HG03045 (cell line): ENCODE data around the gene SPTLC3.

Experiments used
- ATAC-seq: cut with Tn5 transposase; IDR thresholded peaks from one replicate; pipeline ENCODE4 v1.9.1; 2021; ENCODE audit warnings: mild to moderate bottlenecking, moderate library complexity; ENCODE audit not compliant: unreplicated experiment

The SPTLC3 gene

DNA sequence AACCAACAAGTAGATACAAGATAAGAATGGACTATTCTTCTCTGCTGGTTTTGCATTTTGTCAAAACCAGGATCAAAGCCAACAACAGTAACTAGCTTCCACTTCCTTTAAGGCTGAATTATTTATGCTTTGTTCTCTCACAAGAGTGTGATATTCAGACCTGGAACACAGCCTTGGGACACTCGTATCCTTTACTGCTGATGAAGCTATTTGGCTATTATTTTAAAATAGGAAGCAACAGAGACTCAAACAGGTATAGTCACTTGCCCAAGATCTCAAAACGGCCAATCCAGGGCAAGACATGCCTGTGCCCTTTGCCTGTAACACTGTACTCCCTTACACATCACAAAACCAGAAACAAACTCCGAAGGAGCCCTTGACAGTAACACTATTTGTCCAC is 19.9 kb downstream of the SPTLC3 start:
- no peak for ATAC-seq

DNA sequence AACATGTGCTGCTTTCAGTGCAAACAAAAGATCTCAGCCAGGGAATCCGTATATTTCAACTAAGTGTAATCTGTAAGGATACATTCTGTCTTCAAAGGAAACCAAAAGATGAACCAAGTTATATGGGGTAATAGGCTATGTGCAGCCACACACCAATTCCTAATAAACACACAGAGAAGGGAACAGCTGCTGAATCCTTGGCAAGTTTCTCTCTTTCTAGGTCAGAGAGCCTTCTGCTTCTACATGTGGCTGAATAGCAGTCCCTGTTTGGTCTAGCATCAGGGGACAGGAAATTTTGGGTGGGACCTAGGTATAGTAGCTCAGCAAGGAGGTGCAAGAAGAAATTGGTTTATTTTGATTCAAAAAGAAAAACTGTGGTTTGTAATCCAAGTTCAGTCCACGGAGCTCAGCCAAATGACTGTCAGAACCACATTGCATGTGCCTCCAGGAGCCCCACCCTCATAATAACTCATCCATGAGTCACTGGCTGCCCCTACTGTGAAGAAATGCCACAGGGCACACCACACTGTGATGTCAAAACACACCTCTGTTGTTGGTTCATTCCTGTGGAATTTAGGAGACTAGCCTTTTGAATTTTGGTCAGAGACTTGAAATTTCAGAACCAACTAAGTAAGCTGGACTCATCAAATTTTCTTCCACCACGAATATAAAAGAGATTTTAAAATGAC is 21.1 kb downstream of the SPTLC3 start:
- ATAC-seq = no peak

- ATAC-seq = no peak
These were observed 23.0 kb downstream of the SPTLC3 start for GRCh38 chr20:13031751-13032150.

DNA sequence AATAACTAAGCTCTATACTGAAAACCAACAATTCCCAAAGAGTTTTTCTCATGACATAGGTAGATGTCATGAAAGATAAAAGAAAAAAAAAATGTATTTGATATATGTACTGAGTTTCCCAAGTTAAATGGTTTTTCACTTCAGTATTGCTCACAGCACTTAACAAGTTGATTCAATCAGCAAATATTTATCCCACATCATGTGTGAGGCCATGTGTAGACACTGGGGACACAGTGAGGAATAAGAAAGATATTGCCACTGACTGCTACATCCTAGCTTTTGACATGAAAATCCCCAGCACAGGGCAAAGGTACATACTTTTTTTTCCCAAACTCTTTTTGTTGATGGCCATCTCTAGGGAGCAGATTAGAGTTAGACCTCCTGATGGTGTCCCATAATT is 25.3 kb downstream of the SPTLC3 start:
- no peak for ATAC-seq

GRCh38 chr20:13034936-13035335 is 26.2 kb downstream of the SPTLC3 start:
- no peak for ATAC-seq

DNA sequence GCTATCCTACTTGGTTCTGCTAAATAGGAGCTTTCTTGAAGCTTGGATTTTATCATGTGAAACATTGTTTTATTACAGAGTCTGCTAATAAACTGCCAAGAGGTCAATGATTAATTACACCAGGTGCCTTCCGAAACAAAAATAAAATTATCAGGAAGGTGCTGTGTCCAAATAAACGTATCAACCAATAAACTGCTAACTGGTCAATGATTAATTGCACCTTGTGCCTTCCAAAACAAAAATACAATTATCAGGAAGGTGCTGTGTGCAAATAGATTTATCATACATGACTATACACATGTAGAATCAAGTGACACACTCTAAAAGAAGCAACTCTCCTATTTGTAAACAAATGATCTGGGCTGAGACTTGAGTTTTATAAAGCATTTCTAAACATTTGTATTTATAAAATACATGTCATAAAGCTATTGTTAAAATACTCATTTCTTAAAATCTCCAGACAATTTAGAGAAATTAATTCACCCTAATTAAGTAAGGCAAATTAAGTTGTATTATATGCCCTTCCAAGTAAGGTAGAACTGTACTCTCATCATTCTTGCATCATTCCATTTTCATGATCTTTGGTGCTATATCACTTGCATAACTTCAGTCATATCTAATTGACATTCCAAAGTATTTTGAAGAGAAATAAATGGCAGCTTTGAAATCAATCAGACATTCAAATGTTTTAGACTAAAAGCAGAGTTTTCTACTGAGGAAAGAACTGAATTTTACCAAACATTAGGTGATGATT is 26.8 kb downstream of the SPTLC3 start:
- no peak for ATAC-seq

- no peak for ATAC-seq
These were observed 29.0 kb downstream of the SPTLC3 start for GRCh38 chr20:13037727-13038126.

DNA sequence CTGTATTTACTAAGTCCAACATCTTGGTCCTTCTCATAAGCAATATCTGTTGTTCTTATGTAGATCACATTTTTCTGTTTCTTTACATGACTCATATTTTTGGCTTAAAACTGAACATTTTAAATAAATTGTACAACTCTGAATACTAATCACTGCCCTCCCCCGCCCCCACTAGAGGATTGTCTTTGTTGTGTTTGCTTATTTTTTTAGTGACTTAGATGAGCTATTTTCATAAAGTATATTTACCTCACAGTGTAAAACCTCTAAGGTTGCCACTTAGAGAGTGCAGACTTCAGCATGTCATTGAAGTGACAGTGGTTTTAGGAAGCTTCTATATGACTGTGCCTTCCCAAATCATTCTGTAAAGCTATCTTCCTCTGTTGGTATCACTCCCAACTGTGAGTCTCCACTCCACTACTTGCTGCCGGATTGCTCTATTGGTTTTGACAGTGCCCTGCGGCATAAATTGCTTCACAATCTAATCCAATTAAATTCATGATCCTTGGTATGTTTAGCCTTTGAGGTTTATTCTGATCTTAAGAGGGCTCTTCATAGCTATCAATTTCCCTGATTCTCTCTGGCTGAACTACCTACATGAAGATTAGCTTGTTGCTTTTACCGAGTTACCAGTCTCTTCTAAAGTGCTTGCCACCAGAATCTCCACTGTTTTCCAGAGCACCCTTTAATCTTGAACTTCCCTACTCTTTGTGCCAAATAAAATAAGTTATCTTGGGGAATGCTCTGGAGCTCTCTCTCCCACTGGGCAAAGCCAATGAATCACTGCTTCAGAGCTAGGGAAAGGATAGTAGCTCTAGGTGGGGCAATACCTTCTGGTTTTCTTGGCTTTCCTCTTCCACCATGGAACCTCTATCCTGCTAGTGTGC is 33.0 kb downstream of the SPTLC3 start:
- ATAC-seq = no peak

DNA sequence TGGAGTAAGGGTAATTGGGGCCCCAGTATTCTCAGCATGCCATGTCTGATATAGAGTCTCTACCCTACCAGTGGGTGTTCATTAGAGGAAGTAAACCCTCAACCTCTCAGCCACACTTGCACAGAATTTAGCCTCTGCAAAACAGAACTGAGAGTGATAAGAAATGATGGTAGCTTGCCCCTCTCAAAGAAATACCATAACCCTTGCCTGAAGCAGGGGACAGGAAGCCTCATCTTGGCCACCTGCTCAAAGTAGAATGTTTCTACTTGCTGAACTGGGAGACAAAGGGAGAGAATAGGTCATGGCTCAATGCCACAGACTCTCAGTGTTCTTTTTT is 33.7 kb downstream of the SPTLC3 start:
- ATAC-seq = no peak

GRCh38 chr20:13046409-13046808 is 37.6 kb downstream of the SPTLC3 start:
- no peak for ATAC-seq

- no peak for ATAC-seq
These were observed 45.2 kb downstream of the SPTLC3 start for GRCh38 chr20:13054011-13054410.

- ATAC-seq = no peak
These were observed 50.1 kb downstream of the SPTLC3 start for GRCh38 chr20:13058666-13059389.

GRCh38 chr20:13059398-13060136 is 50.8 kb downstream of the SPTLC3 start:
- ATAC-seq = no peak

- no peak for ATAC-seq
These were observed 51.6 kb downstream of the SPTLC3 start for GRCh38 chr20:13060327-13060726.

GRCh38 chr20:13061381-13061780 is 52.6 kb downstream of the SPTLC3 start:
- ATAC-seq = no peak

GRCh38 chr20:13062789-13063188 is 54.0 kb downstream of the SPTLC3 start:
- ATAC-seq = no peak

DNA sequence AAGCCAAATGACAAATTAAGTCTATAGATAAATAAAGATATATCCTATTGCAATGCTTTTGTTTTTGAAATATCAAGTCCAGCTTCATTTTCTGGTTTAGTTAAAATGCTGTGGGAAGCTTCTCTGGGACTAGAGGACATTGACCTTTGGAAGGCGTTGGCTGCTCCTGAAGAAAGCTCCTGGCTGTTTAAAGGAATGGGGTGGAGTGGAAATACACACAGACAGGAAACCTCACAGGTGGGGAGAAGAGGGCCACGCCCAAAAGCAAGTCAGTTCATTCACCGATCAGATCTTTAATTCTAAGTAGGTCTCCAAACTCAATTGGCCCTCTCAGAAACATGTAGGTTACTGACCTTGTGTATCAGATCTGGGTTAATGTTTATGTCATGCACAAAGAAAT is 59.6 kb downstream of the SPTLC3 start:
- no peak for ATAC-seq

GRCh38 chr20:13081877-13082276 is 73.1 kb downstream of the SPTLC3 start:
- ATAC-seq = no peak

DNA sequence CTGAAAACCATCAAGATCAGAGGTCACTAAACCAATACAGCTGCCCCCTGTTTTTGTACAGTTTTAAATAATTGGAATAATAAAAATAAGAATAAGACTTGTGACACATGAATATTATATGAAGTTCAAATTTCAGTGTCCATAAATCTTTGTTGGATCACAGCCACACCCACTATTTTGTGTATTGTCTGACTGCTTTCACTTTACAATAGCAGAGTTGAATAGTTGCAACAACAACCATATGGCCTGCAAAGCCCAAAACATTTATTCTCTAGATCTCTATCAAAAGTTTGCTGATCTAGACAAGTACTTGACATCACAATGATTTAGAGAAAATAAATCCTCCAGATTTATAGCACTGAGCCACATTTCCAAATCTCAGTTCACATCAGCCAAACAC is 73.6 kb downstream of the SPTLC3 start:
- no peak for ATAC-seq

DNA sequence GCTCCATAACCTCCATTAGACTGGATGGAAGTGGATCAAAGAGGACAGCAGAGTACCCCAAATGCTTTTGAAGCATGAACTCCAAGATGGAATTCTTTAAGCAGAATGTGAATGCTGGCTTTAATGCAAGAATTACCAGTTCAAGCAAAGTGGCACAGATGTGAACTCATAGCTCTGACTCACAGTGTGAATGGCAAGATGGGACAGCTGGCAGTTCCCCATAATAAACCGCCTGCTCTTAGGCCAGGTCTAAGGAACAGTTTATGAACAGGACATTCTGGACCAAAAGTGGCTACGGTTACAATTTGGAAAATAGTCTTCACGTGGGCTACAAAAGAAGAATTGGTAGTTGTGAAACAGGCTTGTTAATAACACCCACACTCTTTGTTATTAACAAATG is 76.5 kb downstream of the SPTLC3 start:
- ATAC-seq = no peak
